ENCODE data around the gene UTP15. TPM values are rescaled to one million over a fixed set of nuclear protein-coding genes. Genes with fewer than 3 reads are reported as not detected.

The UTP15 gene
- total RNA-seq, 1 experiment from 2014 or later = 35.2 TPM

DNA sequence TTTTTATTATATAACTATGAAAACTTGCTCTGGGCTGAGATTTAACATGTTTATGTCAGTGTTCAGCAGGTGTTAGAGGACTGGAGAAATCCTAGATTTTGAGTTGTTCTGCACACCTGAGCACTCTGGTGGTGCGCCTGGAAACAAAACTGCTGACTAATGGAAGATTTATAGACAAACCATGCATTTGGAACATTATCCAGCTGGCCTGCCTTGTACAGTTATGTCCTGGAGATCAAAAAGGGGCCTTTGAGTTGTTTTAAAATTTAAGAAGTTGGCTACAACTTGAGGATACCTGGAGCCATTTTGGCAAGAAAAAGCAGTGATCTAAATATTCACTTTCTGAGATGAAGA is 54.8 kb downstream of the UTP15 start:
- no peak overlapping the region for H3K27ac Mint-ChIP-seq
- no peaks in the 10 kb centered on the region for H3K36me3 Mint-ChIP-seq
- TF ChIP-seq, protein P1, sequence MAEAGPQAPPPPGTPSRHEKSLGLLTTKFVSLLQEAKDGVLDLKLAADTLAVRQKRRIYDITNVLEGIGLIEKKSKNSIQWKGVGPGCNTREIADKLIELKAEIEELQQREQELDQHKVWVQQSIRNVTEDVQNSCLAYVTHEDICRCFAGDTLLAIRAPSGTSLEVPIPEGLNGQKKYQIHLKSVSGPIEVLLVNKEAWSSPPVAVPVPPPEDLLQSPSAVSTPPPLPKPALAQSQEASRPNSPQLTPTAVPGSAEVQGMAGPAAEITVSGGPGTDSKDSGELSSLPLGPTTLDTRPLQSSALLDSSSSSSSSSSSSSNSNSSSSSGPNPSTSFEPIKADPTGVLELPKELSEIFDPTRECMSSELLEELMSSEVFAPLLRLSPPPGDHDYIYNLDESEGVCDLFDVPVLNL (CRISPR knock-in tag; IDR thresholded peaks at IDR 0.05; ENCODE audit: borderline replicate concordance, low read depth) = no peak
- TF ChIP-seq ZNF138 (CRISPR knock-in tag; conservative IDR thresholded peaks at IDR 0.05) (no peak), ESRRA (CRISPR knock-in tag; IDR thresholded peaks at IDR 0.05; ENCODE audit: borderline replicate concordance) (no peak), CTCF (IDR thresholded peaks at IDR 0.05) (no peak), ZNF425 (CRISPR knock-in tag; conservative IDR thresholded peaks at IDR 0.05) (no peak)
- TF ChIP-seq, protein P2, sequence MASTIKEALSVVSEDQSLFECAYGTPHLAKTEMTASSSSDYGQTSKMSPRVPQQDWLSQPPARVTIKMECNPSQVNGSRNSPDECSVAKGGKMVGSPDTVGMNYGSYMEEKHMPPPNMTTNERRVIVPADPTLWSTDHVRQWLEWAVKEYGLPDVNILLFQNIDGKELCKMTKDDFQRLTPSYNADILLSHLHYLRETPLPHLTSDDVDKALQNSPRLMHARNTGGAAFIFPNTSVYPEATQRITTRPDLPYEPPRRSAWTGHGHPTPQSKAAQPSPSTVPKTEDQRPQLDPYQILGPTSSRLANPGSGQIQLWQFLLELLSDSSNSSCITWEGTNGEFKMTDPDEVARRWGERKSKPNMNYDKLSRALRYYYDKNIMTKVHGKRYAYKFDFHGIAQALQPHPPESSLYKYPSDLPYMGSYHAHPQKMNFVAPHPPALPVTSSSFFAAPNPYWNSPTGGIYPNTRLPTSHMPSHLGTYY (CRISPR knock-in tag; IDR thresholded peaks at IDR 0.05) = no peak
- CTCF ChIA-PET = no interaction called here
- DNase-seq (ENCODE audit: low spot score) (no peak), ATAC-seq (no peak)
- no peaks in the 10 kb centered on the region for H3K9me3 Mint-ChIP-seq
- no peak overlapping the region for H3K4me3 Mint-ChIP-seq
- peaks cover 3% of the 10 kb centered on the region for H3K27me3 Mint-ChIP-seq (ENCODE audit: low read depth)
- H3K4me1 Mint-ChIP-seq = peaks cover 33% of the 10 kb centered on the region
- POLR2A ChIA-PET = no interaction called here

DNA sequence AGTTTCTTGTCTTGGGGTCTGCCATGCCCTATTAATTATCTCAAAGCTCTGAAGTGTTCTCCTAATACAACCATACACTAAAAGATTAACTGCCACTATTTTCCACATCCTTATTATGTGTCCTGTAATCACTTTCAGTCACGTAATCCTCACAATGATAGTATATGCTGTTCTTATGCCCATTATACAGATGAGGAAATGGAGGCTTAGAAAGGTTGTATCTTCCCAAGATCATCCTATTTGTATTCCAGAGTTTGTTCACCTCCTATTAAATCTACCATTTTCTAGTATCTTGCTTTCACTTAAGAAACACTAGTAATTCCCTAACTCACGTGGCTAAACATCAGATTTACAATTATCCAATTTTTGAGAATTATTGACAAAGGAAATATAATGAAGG is 57.5 kb downstream of the UTP15 start:
- no peak overlapping the region for H3K4me3 Mint-ChIP-seq
- DNase-seq (ENCODE audit: low spot score) (no peak), ATAC-seq (no peak)
- peaks cover 25% of the 10 kb centered on the region for H3K27me3 Mint-ChIP-seq (ENCODE audit: low read depth)
- no peak overlapping the region for H3K27ac Mint-ChIP-seq
- no peaks in the 10 kb centered on the region for H3K9me3 Mint-ChIP-seq
- no peaks in the 10 kb centered on the region for H3K36me3 Mint-ChIP-seq
- CTCF ChIA-PET = no interaction called here
- TF ChIP-seq PREB (CRISPR knock-in tag; IDR thresholded peaks at IDR 0.05; ENCODE audit: borderline replicate concordance) = no peak
- no peak for TF ChIP-seq AR (CRISPR knock-in tag; IDR thresholded peaks at IDR 0.05)
- no peak for TF ChIP-seq RELA (CRISPR knock-in tag; IDR thresholded peaks at IDR 0.05; ENCODE audit: borderline replicate concordance)
- no peak for TF ChIP-seq ZNF416 (CRISPR knock-in tag; IDR thresholded peaks at IDR 0.05)
- no peak for TF ChIP-seq FOXK1 (CRISPR knock-in tag; IDR thresholded peaks at IDR 0.05)
- TF ChIP-seq TEAD4 (CRISPR knock-in tag; IDR thresholded peaks at IDR 0.05) = no peak
- TF ChIP-seq HMGA2 (CRISPR knock-in tag; IDR thresholded peaks at IDR 0.05) = no peak
- TF ChIP-seq, protein P3, sequence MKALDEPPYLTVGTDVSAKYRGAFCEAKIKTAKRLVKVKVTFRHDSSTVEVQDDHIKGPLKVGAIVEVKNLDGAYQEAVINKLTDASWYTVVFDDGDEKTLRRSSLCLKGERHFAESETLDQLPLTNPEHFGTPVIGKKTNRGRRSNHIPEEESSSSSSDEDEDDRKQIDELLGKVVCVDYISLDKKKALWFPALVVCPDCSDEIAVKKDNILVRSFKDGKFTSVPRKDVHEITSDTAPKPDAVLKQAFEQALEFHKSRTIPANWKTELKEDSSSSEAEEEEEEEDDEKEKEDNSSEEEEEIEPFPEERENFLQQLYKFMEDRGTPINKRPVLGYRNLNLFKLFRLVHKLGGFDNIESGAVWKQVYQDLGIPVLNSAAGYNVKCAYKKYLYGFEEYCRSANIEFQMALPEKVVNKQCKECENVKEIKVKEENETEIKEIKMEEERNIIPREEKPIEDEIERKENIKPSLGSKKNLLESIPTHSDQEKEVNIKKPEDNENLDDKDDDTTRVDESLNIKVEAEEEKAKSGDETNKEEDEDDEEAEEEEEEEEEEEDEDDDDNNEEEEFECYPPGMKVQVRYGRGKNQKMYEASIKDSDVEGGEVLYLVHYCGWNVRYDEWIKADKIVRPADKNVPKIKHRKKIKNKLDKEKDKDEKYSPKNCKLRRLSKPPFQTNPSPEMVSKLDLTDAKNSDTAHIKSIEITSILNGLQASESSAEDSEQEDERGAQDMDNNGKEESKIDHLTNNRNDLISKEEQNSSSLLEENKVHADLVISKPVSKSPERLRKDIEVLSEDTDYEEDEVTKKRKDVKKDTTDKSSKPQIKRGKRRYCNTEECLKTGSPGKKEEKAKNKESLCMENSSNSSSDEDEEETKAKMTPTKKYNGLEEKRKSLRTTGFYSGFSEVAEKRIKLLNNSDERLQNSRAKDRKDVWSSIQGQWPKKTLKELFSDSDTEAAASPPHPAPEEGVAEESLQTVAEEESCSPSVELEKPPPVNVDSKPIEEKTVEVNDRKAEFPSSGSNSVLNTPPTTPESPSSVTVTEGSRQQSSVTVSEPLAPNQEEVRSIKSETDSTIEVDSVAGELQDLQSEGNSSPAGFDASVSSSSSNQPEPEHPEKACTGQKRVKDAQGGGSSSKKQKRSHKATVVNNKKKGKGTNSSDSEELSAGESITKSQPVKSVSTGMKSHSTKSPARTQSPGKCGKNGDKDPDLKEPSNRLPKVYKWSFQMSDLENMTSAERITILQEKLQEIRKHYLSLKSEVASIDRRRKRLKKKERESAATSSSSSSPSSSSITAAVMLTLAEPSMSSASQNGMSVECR (CRISPR knock-in tag; IDR thresholded peaks at IDR 0.05; ENCODE audit: borderline replicate concordance) = no peak
- TF ChIP-seq, protein P4, sequence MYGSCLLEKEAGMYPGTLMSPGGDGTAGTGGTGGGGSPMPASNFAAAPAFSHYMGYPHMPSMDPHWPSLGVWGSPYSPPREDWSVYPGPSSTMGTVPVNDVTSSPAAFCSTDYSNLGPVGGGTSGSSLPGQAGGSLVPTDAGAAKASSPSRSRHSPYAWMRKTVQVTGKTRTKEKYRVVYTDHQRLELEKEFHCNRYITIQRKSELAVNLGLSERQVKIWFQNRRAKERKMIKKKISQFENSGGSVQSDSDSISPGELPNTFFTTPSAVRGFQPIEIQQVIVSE (CRISPR knock-in tag; IDR thresholded peaks at IDR 0.05; ENCODE audit: borderline replicate concordance) = no peak
- POLR2A ChIA-PET = no interaction called here
- peaks cover 26% of the 10 kb centered on the region for H3K4me1 Mint-ChIP-seq
